HEK293 (cell line): ENCODE data around the gene PCA3.

Experiments
- GLIS1 ChIP-seq: fragments of 450-650 bp; formaldehyde crosslinking; IDR thresholded peaks from 2 replicates; pipeline ENCODE4 v1.5.1; 2016; ENCODE audit warnings: missing biosample characterization, missing genetic modification characterization
- RBAK ChIP-seq: fragments of 450-650 bp; formaldehyde crosslinking; IDR thresholded peaks from 2 replicates; pipeline ENCODE4 v1.5.1; 2016; ENCODE audit warnings: missing biosample characterization, missing genetic modification characterization
- ZBTB20 ChIP-seq: fragments of 450-650 bp; formaldehyde crosslinking; IDR thresholded peaks from 2 replicates; pipeline ENCODE4 v1.5.1; 2016; ENCODE audit warnings: missing biosample characterization, missing genetic modification characterization
- ZNF112 ChIP-seq: fragments of 450-650 bp; formaldehyde crosslinking; IDR thresholded peaks from 2 replicates; pipeline ENCODE4 v1.5.0; 2017; ENCODE audit warnings: missing biosample characterization, missing genetic modification characterization
- ZNF132 ChIP-seq: fragments of 450-650 bp; formaldehyde crosslinking; IDR thresholded peaks from 2 replicates; pipeline ENCODE4 v1.5.1; 2017; ENCODE audit warnings: missing biosample characterization, missing genetic modification characterization, borderline replicate concordance
- ZNF266 ChIP-seq: fragments of 450-650 bp; formaldehyde crosslinking; IDR thresholded peaks from 2 replicates; pipeline ENCODE4 v1.5.1; 2016; ENCODE audit warnings: missing biosample characterization, missing genetic modification characterization, low read depth
- ZNF501 ChIP-seq: fragments of 450-650 bp; formaldehyde crosslinking; IDR thresholded peaks from 2 replicates; pipeline ENCODE4 v1.5.1; 2016; ENCODE audit warnings: missing biosample characterization, missing genetic modification characterization
- ZNF558 ChIP-seq: fragments of 450-650 bp; formaldehyde crosslinking; IDR thresholded peaks from 2 replicates; pipeline ENCODE4 v1.5.1; 2016; ENCODE audit warnings: missing biosample characterization, missing genetic modification characterization
- ZNF660 ChIP-seq: fragments of 450-650 bp; IDR thresholded peaks from 2 replicates; pipeline ENCODE4 v1.5.1; 2018; ENCODE audit warnings: missing biosample characterization, mild to moderate bottlenecking, missing genetic modification characterization
- TF ChIP-seq, protein P1 (sequence below): fragments of 450-650 bp; formaldehyde crosslinking; IDR thresholded peaks from 2 replicates; pipeline ENCODE4 v1.5.1; 2016; ENCODE audit warnings: missing biosample characterization, missing genetic modification characterization
- TF ChIP-seq, protein P2 (sequence below): fragments of 450-650 bp; formaldehyde crosslinking; IDR thresholded peaks from 2 replicates; pipeline ENCODE4 v1.5.1; 2016; ENCODE audit warnings: missing biosample characterization, missing genetic modification characterization
- TF ChIP-seq, protein P3 (sequence below): fragments of 450-650 bp; formaldehyde crosslinking; IDR thresholded peaks from 2 replicates; pipeline ENCODE4 v1.5.1; 2016; ENCODE audit warnings: missing biosample characterization, missing genetic modification characterization, low read depth

DNA sequence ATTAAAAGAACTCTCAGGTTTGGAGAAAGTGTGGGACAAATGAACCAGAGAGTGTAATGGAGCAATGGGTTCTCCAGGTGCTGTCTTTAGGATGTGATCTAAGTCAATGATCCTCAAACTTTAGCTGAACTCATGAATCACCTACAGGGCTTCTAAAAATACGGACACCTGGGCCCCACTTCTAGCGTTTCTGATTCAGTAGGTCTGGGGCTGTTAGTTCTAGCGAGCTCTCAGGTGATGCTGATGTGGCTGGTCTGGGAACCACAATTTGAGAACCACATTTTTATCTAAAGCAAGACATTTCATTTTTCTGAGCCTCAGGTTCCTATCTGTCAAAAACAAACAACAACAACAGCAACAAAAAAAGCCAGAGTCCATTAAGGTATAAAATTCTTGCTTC lies 35.1 kb upstream of the PCA3 start:
- no peak for TF ChIP-seq ZNF660 (tag by site-specific recombination)
- TF ChIP-seq ZNF266, result no peak
- TF ChIP-seq, protein P1, sequence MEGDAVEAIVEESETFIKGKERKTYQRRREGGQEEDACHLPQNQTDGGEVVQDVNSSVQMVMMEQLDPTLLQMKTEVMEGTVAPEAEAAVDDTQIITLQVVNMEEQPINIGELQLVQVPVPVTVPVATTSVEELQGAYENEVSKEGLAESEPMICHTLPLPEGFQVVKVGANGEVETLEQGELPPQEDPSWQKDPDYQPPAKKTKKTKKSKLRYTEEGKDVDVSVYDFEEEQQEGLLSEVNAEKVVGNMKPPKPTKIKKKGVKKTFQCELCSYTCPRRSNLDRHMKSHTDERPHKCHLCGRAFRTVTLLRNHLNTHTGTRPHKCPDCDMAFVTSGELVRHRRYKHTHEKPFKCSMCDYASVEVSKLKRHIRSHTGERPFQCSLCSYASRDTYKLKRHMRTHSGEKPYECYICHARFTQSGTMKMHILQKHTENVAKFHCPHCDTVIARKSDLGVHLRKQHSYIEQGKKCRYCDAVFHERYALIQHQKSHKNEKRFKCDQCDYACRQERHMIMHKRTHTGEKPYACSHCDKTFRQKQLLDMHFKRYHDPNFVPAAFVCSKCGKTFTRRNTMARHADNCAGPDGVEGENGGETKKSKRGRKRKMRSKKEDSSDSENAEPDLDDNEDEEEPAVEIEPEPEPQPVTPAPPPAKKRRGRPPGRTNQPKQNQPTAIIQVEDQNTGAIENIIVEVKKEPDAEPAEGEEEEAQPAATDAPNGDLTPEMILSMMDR (tag by site-specific recombination), result no peak
- TF ChIP-seq ZNF132 (tag by site-specific recombination), result no peak
- TF ChIP-seq, protein P2, sequence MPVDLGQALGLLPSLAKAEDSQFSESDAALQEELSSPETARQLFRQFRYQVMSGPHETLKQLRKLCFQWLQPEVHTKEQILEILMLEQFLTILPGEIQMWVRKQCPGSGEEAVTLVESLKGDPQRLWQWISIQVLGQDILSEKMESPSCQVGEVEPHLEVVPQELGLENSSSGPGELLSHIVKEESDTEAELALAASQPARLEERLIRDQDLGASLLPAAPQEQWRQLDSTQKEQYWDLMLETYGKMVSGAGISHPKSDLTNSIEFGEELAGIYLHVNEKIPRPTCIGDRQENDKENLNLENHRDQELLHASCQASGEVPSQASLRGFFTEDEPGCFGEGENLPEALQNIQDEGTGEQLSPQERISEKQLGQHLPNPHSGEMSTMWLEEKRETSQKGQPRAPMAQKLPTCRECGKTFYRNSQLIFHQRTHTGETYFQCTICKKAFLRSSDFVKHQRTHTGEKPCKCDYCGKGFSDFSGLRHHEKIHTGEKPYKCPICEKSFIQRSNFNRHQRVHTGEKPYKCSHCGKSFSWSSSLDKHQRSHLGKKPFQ (tag by site-specific recombination), result no peak
- no peak for TF ChIP-seq ZNF558
- no peak for TF ChIP-seq RBAK
- TF ChIP-seq, protein P3, sequence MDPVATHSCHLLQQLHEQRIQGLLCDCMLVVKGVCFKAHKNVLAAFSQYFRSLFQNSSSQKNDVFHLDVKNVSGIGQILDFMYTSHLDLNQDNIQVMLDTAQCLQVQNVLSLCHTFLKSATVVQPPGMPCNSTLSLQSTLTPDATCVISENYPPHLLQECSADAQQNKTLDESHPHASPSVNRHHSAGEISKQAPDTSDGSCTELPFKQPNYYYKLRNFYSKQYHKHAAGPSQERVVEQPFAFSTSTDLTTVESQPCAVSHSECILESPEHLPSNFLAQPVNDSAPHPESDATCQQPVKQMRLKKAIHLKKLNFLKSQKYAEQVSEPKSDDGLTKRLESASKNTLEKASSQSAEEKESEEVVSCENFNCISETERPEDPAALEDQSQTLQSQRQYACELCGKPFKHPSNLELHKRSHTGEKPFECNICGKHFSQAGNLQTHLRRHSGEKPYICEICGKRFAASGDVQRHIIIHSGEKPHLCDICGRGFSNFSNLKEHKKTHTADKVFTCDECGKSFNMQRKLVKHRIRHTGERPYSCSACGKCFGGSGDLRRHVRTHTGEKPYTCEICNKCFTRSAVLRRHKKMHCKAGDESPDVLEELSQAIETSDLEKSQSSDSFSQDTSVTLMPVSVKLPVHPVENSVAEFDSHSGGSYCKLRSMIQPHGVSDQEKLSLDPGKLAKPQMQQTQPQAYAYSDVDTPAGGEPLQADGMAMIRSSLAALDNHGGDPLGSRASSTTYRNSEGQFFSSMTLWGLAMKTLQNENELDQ (tag by site-specific recombination), result no peak
- no peak for TF ChIP-seq ZBTB20
- no peak for TF ChIP-seq ZNF501
- no peak for TF ChIP-seq ZNF112 (tag by site-specific recombination)
- no peak for TF ChIP-seq GLIS1
